ENCODE results near the gene REEP3.
"Not testable (repeated sequence)": the region's sequence is repeated elsewhere in the genome, so short reads cannot be mapped to it uniquely, and the experiment has no call there.

Gene REEP3

GRCh38 chr10:63491588-63492316 lies 29.4 kb upstream of the REEP3 start:
- DNase-seq (ENCODE audit: insufficient read length, low spot score) (no peak), FAIRE-seq (no peak)
- no peak for TF ChIP-seq PAX5 (IDR thresholded peaks at IDR 0.05; ENCODE audit: insufficient read depth, low read length, severe bottlenecking)
- no peak for TF ChIP-seq POLR2AphosphoS5 (IDR thresholded peaks at IDR 0.05; ENCODE audit: low read depth, low read length)
- TF ChIP-seq SPI1 (IDR thresholded peaks at IDR 0.05; ENCODE audit: low read depth, low read length) = no peak
- TF ChIP-seq POLR2A (IDR thresholded peaks at IDR 0.05; ENCODE audit: low read depth, low read length) = no peak
- no peak for TF ChIP-seq POU2F2 (IDR thresholded peaks at IDR 0.05; ENCODE audit: low read depth, low read length)
- no peak for TF ChIP-seq TAF1 (IDR thresholded peaks at IDR 0.05; ENCODE audit: low read depth, low read length)

- DNase-seq (ENCODE audit: insufficient read length, low spot score); FAIRE-seq: not testable (repeated sequence)
Measured at GRCh38 chr10:63492317-63492690, 28.9 kb upstream of the REEP3 start.

GRCh38 chr10:63493004-63493403 lies 28.2 kb upstream of the REEP3 start:
- FAIRE-seq (no peak), DNase-seq (ENCODE audit: insufficient read length, low spot score) (no peak)
- TF ChIP-seq SPI1 (IDR thresholded peaks at IDR 0.05; ENCODE audit: low read depth, low read length) (no peak), POLR2AphosphoS5 (IDR thresholded peaks at IDR 0.05; ENCODE audit: low read depth, low read length) (no peak), TAF1 (IDR thresholded peaks at IDR 0.05; ENCODE audit: low read depth, low read length) (no peak), POLR2A (IDR thresholded peaks at IDR 0.05; ENCODE audit: low read depth, low read length) (no peak), POU2F2 (IDR thresholded peaks at IDR 0.05; ENCODE audit: low read depth, low read length) (no peak), PAX5 (IDR thresholded peaks at IDR 0.05; ENCODE audit: insufficient read depth, low read length, severe bottlenecking) (no peak)

GRCh38 chr10:63494951-63495350 lies 26.2 kb upstream of the REEP3 start:
- FAIRE-seq (no peak), DNase-seq (ENCODE audit: insufficient read length, low spot score) (no peak)
- TF ChIP-seq POLR2A (IDR thresholded peaks at IDR 0.05; ENCODE audit: low read depth, low read length) = no peak
- no peak for TF ChIP-seq PAX5 (IDR thresholded peaks at IDR 0.05; ENCODE audit: insufficient read depth, low read length, severe bottlenecking)
- no peak for TF ChIP-seq POLR2AphosphoS5 (IDR thresholded peaks at IDR 0.05; ENCODE audit: low read depth, low read length)
- no peak for TF ChIP-seq POU2F2 (IDR thresholded peaks at IDR 0.05; ENCODE audit: low read depth, low read length)
- no peak for TF ChIP-seq TAF1 (IDR thresholded peaks at IDR 0.05; ENCODE audit: low read depth, low read length)
- no peak for TF ChIP-seq SPI1 (IDR thresholded peaks at IDR 0.05; ENCODE audit: low read depth, low read length)

- TF ChIP-seq POLR2A (IDR thresholded peaks at IDR 0.05; ENCODE audit: low read depth, low read length) (no peak), SPI1 (IDR thresholded peaks at IDR 0.05; ENCODE audit: low read depth, low read length) (no peak), TAF1 (IDR thresholded peaks at IDR 0.05; ENCODE audit: low read depth, low read length) (no peak), POU2F2 (IDR thresholded peaks at IDR 0.05; ENCODE audit: low read depth, low read length) (no peak), PAX5 (IDR thresholded peaks at IDR 0.05; ENCODE audit: insufficient read depth, low read length, severe bottlenecking) (no peak), POLR2AphosphoS5 (IDR thresholded peaks at IDR 0.05; ENCODE audit: low read depth, low read length) (no peak)
- peak; percentile 87 for FAIRE-seq
- no peak for DNase-seq (ENCODE audit: insufficient read length, low spot score)
Measured at GRCh38 chr10:63496561-63496960, 24.6 kb upstream of the REEP3 start.

GRCh38 chr10:63497321-63497720 lies 23.9 kb upstream of the REEP3 start:
- TF ChIP-seq TAF1 (IDR thresholded peaks at IDR 0.05; ENCODE audit: low read depth, low read length) (no peak), POLR2A (IDR thresholded peaks at IDR 0.05; ENCODE audit: low read depth, low read length) (no peak), POLR2AphosphoS5 (IDR thresholded peaks at IDR 0.05; ENCODE audit: low read depth, low read length) (no peak), SPI1 (IDR thresholded peaks at IDR 0.05; ENCODE audit: low read depth, low read length) (peak; percentile 72)
- DNase-seq (ENCODE audit: insufficient read length, low spot score) = no peak
- peak; percentile 80 for FAIRE-seq

GRCh38 chr10:63498665-63499064 lies 22.5 kb upstream of the REEP3 start:
- TF ChIP-seq POLR2AphosphoS5 (IDR thresholded peaks at IDR 0.05; ENCODE audit: low read depth, low read length) (no peak), POU2F2 (IDR thresholded peaks at IDR 0.05; ENCODE audit: low read depth, low read length) (no peak), POLR2A (IDR thresholded peaks at IDR 0.05; ENCODE audit: low read depth, low read length) (no peak), TAF1 (IDR thresholded peaks at IDR 0.05; ENCODE audit: low read depth, low read length) (no peak), PAX5 (IDR thresholded peaks at IDR 0.05; ENCODE audit: insufficient read depth, low read length, severe bottlenecking) (no peak), SPI1 (IDR thresholded peaks at IDR 0.05; ENCODE audit: low read depth, low read length) (no peak)
- FAIRE-seq (no peak), DNase-seq (ENCODE audit: insufficient read length, low spot score) (no peak)

GRCh38 chr10:63500551-63500950 lies 20.6 kb upstream of the REEP3 start:
- not testable (repeated sequence) for DNase-seq (ENCODE audit: insufficient read length, low spot score); FAIRE-seq

GRCh38 chr10:63501954-63502353 lies 19.2 kb upstream of the REEP3 start:
- TF ChIP-seq TAF1 (IDR thresholded peaks at IDR 0.05; ENCODE audit: low read depth, low read length) (no peak), POLR2A (IDR thresholded peaks at IDR 0.05; ENCODE audit: low read depth, low read length) (no peak), POLR2AphosphoS5 (IDR thresholded peaks at IDR 0.05; ENCODE audit: low read depth, low read length) (no peak), PAX5 (IDR thresholded peaks at IDR 0.05; ENCODE audit: insufficient read depth, low read length, severe bottlenecking) (no peak), SPI1 (IDR thresholded peaks at IDR 0.05; ENCODE audit: low read depth, low read length) (no peak), POU2F2 (IDR thresholded peaks at IDR 0.05; ENCODE audit: low read depth, low read length) (no peak)
- FAIRE-seq = no peak
- no peak for DNase-seq (ENCODE audit: insufficient read length, low spot score)

- DNase-seq (ENCODE audit: insufficient read length, low spot score) = no peak
- TF ChIP-seq POU2F2 (IDR thresholded peaks at IDR 0.05; ENCODE audit: low read depth, low read length) (no peak), TAF1 (IDR thresholded peaks at IDR 0.05; ENCODE audit: low read depth, low read length) (no peak), POLR2A (IDR thresholded peaks at IDR 0.05; ENCODE audit: low read depth, low read length) (no peak), POLR2AphosphoS5 (IDR thresholded peaks at IDR 0.05; ENCODE audit: low read depth, low read length) (no peak), PAX5 (IDR thresholded peaks at IDR 0.05; ENCODE audit: insufficient read depth, low read length, severe bottlenecking) (no peak), SPI1 (IDR thresholded peaks at IDR 0.05; ENCODE audit: low read depth, low read length) (no peak)
- FAIRE-seq = no peak
Measured at GRCh38 chr10:63502832-63503231, 18.4 kb upstream of the REEP3 start.
